ENCODE data around the gene RGS17.
"Not testable (repeated sequence)": the region's sequence is repeated elsewhere in the genome, so short reads cannot be mapped to it uniquely, and the experiment has no call there.

RGS17 gene

GRCh38 chr6:153028963-153029362 is 102.1 kb downstream of the RGS17 start:
- DNase-seq: no peak

GRCh38 chr6:153028286-153028685 is 102.8 kb downstream of the RGS17 start:
- no peak for DNase-seq

GRCh38 chr6:153027480-153027879 is 103.6 kb downstream of the RGS17 start:
- no peak for DNase-seq

- DNase-seq: no peak
These were observed 106.4 kb downstream of the RGS17 start for GRCh38 chr6:153024709-153025017.

- DNase-seq: peak; percentile 32
These were observed 106.9 kb downstream of the RGS17 start for GRCh38 chr6:153023977-153024708.

GRCh38 chr6:153018355-153018754 is 112.7 kb downstream of the RGS17 start:
- DNase-seq: no peak

- DNase-seq: no peak
These were observed 114.2 kb downstream of the RGS17 start for GRCh38 chr6:153016846-153017245.

GRCh38 chr6:153015094-153015640 is 115.9 kb downstream of the RGS17 start:
- DNase-seq: no peak

GRCh38 chr6:153013438-153013837 is 117.6 kb downstream of the RGS17 start:
- no peak for DNase-seq

GRCh38 chr6:153012856-153013255 is 118.2 kb downstream of the RGS17 start:
- DNase-seq: no peak

- no peak for DNase-seq
These were observed 127.8 kb downstream of the RGS17 start for GRCh38 chr6:153003366-153003690.

- peak; percentile 84 for DNase-seq
These were observed 128.3 kb downstream of the RGS17 start, which contains the start of gene MTRF1L for GRCh38 chr6:153002613-153003365. MTRF1L (minus strand) TSS chr6:153002709; CDS start chr6:153002685, 24 bp downstream.

- DNase-seq: no peak
These were observed 129.1 kb downstream of the RGS17 start for GRCh38 chr6:153001767-153002612.

- not testable (repeated sequence) for DNase-seq
These were observed 130.3 kb downstream of the RGS17 start for GRCh38 chr6:153000790-153001189.

- DNase-seq: no peak
These were observed 130.8 kb downstream of the RGS17 start for GRCh38 chr6:153000243-153000642.

- not testable (repeated sequence) for DNase-seq
These were observed 131.5 kb downstream of the RGS17 start for GRCh38 chr6:152999538-152999937.

GRCh38 chr6:152993847-152994246 is 137.2 kb downstream of the RGS17 start:
- DNase-seq: no peak

GRCh38 chr6:152993431-152993830 is 137.7 kb downstream of the RGS17 start:
- no peak for DNase-seq

- no peak for DNase-seq
These were observed 144.1 kb downstream of the RGS17 start for GRCh38 chr6:152986978-152987377.

- not testable (repeated sequence) for DNase-seq
These were observed 145.8 kb downstream of the RGS17 start for GRCh38 chr6:152985300-152985699.

- DNase-seq: no peak
These were observed 146.6 kb downstream of the RGS17 start for GRCh38 chr6:152984513-152984872.

- peak; percentile 91 for DNase-seq
These were observed 147.2 kb downstream of the RGS17 start for GRCh38 chr6:152983637-152984512.

Measured in activated CD8-positive, alpha-beta memory T cell treated with anti-CD3 and anti-CD28 coated beads, Interleukin-2, amount 50 U/mL, for 4 hours (primary cell).